ENCODE measurements around the gene NAT8. TPM values are rescaled to one million over a fixed set of nuclear protein-coding genes. Genes with fewer than 3 reads are reported as not detected.
"Not testable (repeated sequence)": the region's sequence is repeated elsewhere in the genome, so short reads cannot be mapped to it uniquely, and the experiment has no call there.

Gene NAT8
- polyA plus RNA-seq, 1 donor (not counting 4 experiments of a cell fraction or from before 2014, with no cell fraction given), result not detected

DNA sequence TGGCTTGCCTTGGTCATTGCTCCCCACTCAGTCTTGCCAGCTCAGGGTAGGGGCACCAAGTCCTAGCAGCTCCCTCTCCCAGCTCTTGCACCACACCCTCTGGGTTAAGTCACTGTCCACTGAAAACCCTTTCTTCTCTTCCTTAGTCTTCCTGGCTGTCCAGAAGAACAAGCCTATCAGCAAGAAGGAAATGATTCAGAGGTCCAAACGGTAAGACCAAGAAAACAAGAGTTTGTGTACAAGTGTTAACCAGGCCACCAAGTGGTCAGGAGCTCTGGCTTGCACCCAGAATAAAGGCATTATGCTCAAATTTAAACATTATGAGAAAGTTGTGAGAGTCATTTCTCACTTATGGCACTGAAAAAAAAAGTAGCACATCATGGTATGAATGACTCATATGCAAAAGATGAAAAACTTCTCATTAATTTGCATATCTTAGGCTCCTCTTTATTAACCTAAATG is 32.5 kb upstream of the NAT8 start:
- H4K20me1 ChIP-seq (ENCODE audit: control insufficient read depth, extremely low read depth, insufficient read depth, low read length); DNase-seq (ENCODE audit: low read depth, low spot score); H3K36me3 ChIP-seq (ENCODE audit: control insufficient read depth in 2 of 2, extremely low read depth in 1 of 2, insufficient read depth in 2 of 2, low read length in 2 of 2); dilution Hi-C loops (cut with MboI; ENCODE audit: extremely low pct_ligation_motif_present, low sequenced_read_pairs); H3K4me2 ChIP-seq (ENCODE audit: control insufficient read depth, extremely low read depth, insufficient read depth, low read depth, low read length); H3K9me3 ChIP-seq (ENCODE audit: control insufficient read depth, low read depth, low read length); H3K9me1 ChIP-seq (ENCODE audit: control insufficient read depth, extremely low read depth, insufficient read depth, low read length); H2AFZ ChIP-seq (ENCODE audit: control insufficient read depth, low read length); H3K4me3 ChIP-seq (ENCODE audit: control insufficient read depth in 2 of 3, extremely low read depth in 1 of 3, insufficient read depth in 2 of 3, low read depth in 1 of 3, low read length in 3 of 3); H3K27ac ChIP-seq (ENCODE audit: control insufficient read depth, insufficient read depth, low read length); FAIRE-seq; H3K9ac ChIP-seq (ENCODE audit: control insufficient read depth, extremely low read depth, insufficient read depth, low read length); H3K4me1 ChIP-seq (ENCODE audit: control insufficient read depth, extremely low read depth, insufficient read depth, low read length); H3K27me3 ChIP-seq (ENCODE audit: control insufficient read depth, extremely low read depth, insufficient read depth, low read length); H3K79me2 ChIP-seq (ENCODE audit: control insufficient read depth, insufficient read depth, low read length): not testable (repeated sequence)

DNA sequence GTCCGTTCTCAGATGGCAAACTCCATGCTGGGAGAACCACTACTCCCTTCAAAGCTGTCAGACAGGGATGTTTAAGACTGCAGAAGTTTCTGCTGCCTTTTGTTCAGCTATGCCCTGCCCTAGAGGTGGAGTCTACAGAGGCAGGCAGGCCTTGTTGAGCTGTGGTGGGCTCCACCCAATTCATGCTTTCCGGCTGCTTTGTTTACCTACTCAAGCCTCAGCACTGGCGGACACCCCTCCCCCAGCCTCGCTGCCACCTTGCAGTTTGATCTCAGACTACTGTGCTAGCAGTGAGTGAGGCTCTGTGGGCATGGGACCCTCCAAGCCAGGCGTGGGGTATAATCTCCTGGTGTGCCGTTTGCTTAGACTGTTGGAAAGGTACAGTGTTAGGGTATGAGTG is 27.8 kb upstream of the NAT8 start:
- FAIRE-seq; H3K9me1 ChIP-seq (ENCODE audit: control insufficient read depth, extremely low read depth, insufficient read depth, low read length); H3K36me3 ChIP-seq (ENCODE audit: control insufficient read depth in 2 of 2, extremely low read depth in 1 of 2, insufficient read depth in 2 of 2, low read length in 2 of 2); H2AFZ ChIP-seq (ENCODE audit: control insufficient read depth, low read length); H3K27me3 ChIP-seq (ENCODE audit: control insufficient read depth, extremely low read depth, insufficient read depth, low read length); H3K9me3 ChIP-seq (ENCODE audit: control insufficient read depth, low read depth, low read length); H4K20me1 ChIP-seq (ENCODE audit: control insufficient read depth, extremely low read depth, insufficient read depth, low read length); H3K4me3 ChIP-seq (ENCODE audit: control insufficient read depth in 2 of 3, extremely low read depth in 1 of 3, insufficient read depth in 2 of 3, low read depth in 1 of 3, low read length in 3 of 3); DNase-seq (ENCODE audit: low read depth, low spot score); H3K27ac ChIP-seq (ENCODE audit: control insufficient read depth, insufficient read depth, low read length); H3K4me2 ChIP-seq (ENCODE audit: control insufficient read depth, extremely low read depth, insufficient read depth, low read depth, low read length); dilution Hi-C loops (cut with MboI; ENCODE audit: extremely low pct_ligation_motif_present, low sequenced_read_pairs); H3K79me2 ChIP-seq (ENCODE audit: control insufficient read depth, insufficient read depth, low read length); H3K9ac ChIP-seq (ENCODE audit: control insufficient read depth, extremely low read depth, insufficient read depth, low read length); H3K4me1 ChIP-seq (ENCODE audit: control insufficient read depth, extremely low read depth, insufficient read depth, low read length): not testable (repeated sequence)

DNA sequence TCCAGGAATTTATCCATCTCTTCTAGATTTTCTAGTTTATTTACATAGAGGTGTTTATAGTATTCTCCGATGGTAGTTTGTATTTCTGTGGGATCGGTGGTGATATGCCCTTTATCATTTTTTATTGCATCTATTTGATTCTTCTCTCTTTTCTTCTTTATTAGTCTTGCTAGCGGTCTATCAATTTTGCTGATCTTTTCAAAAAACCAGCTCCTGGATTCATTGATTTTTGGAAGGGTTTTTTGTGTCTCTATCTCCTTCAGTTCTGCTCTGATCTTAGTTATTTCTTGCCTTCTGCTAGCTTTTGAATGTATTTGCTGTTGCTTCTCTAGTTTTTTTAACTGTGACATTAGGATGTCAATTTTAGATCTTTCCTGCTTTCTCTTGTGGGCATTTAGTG is 25.0 kb upstream of the NAT8 start:
- H3K27me3 ChIP-seq (ENCODE audit: control insufficient read depth, extremely low read depth, insufficient read depth, low read length); H3K9ac ChIP-seq (ENCODE audit: control insufficient read depth, extremely low read depth, insufficient read depth, low read length); H2AFZ ChIP-seq (ENCODE audit: control insufficient read depth, low read length); H3K4me1 ChIP-seq (ENCODE audit: control insufficient read depth, extremely low read depth, insufficient read depth, low read length); H3K27ac ChIP-seq (ENCODE audit: control insufficient read depth, insufficient read depth, low read length); H4K20me1 ChIP-seq (ENCODE audit: control insufficient read depth, extremely low read depth, insufficient read depth, low read length); FAIRE-seq; H3K4me3 ChIP-seq (ENCODE audit: control insufficient read depth in 2 of 3, extremely low read depth in 1 of 3, insufficient read depth in 2 of 3, low read depth in 1 of 3, low read length in 3 of 3); H3K79me2 ChIP-seq (ENCODE audit: control insufficient read depth, insufficient read depth, low read length); H3K4me2 ChIP-seq (ENCODE audit: control insufficient read depth, extremely low read depth, insufficient read depth, low read depth, low read length); H3K36me3 ChIP-seq (ENCODE audit: control insufficient read depth in 2 of 2, extremely low read depth in 1 of 2, insufficient read depth in 2 of 2, low read length in 2 of 2); DNase-seq (ENCODE audit: low read depth, low spot score); H3K9me3 ChIP-seq (ENCODE audit: control insufficient read depth, low read depth, low read length); dilution Hi-C loops (cut with MboI; ENCODE audit: extremely low pct_ligation_motif_present, low sequenced_read_pairs); H3K9me1 ChIP-seq (ENCODE audit: control insufficient read depth, extremely low read depth, insufficient read depth, low read length): not testable (repeated sequence)
